Measurements from ENCODE around the gene CCDC102A.
A peak's percentile ranks its signal among the peaks of the same experiment; 100 is the strongest.

The CCDC102A gene

DNA sequence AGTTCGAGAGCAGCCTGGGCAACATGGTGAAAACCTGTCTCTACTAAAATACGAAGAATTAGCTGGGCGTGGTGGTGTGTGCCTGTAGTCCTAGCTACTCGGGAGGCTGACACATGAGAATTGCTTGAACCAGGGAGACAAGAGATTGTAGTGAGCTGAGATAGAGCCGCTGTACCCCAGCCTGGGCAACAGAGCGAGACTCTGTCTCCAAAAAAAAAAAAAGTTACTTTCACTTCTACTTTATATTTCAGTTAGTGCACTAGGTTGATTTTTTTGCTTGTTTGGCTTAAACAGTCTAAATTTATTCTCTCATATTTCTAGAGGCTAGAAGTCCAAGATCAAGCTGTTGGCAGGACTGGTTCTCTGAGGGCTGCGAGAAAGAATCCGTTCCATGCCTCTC is 13.4 kb downstream of the CCDC102A start:
- no peak for DNase-seq
- H3K4me3 ChIP-seq (ENCODE audit: low read depth, low read length) = no peak overlapping the region
- H3K27me3 ChIP-seq = no peaks in the 10 kb centered on the region
- peaks cover 5% of the 10 kb centered on the region; the same call in 1 of the 2 replicates for H3K4me1 ChIP-seq
- no peaks in the 10 kb centered on the region for H3K9me3 ChIP-seq
- TF ChIP-seq, protein P1, sequence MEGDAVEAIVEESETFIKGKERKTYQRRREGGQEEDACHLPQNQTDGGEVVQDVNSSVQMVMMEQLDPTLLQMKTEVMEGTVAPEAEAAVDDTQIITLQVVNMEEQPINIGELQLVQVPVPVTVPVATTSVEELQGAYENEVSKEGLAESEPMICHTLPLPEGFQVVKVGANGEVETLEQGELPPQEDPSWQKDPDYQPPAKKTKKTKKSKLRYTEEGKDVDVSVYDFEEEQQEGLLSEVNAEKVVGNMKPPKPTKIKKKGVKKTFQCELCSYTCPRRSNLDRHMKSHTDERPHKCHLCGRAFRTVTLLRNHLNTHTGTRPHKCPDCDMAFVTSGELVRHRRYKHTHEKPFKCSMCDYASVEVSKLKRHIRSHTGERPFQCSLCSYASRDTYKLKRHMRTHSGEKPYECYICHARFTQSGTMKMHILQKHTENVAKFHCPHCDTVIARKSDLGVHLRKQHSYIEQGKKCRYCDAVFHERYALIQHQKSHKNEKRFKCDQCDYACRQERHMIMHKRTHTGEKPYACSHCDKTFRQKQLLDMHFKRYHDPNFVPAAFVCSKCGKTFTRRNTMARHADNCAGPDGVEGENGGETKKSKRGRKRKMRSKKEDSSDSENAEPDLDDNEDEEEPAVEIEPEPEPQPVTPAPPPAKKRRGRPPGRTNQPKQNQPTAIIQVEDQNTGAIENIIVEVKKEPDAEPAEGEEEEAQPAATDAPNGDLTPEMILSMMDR (IDR thresholded peaks at IDR 0.05; ENCODE audit: low read depth, low read length) = no peak
- H3K36me3 ChIP-seq = peaks cover 7% of the 10 kb centered on the region; the same call in 1 of the 2 replicates

DNA sequence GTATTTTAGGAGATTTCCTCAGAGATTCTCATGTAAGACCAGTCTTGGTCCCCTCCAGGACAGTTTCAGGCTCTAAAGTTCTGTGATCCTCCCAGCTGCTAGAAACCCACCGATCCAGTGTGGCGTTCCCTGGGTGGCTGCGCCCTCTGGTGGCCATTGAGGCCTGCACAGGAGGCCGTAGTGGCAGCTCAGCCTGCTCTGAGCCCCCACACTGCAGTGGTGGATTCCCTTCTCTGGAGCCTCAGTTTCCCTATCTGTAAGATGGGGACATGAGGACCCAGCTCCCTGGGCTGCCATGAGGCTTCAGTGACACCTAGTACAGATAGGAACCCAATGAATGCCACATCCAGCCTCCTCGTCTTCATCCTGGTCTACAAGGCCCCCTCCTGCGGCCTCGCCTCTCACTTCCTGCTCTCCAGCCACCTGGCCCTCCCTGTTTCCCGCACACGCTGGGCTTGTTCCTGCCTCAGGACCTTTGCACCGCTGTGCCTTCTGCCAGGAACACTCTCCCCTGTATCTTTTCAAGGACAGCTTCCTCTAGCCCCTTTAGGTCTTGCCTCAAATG is 16.5 kb downstream of the CCDC102A start:
- H3K9me3 ChIP-seq = no peaks in the 10 kb centered on the region
- H3K4me3 ChIP-seq (ENCODE audit: low read depth, low read length) = no peak overlapping the region
- peaks cover 19% of the 10 kb centered on the region for H3K36me3 ChIP-seq
- H3K27me3 ChIP-seq = no peaks in the 10 kb centered on the region
- TF ChIP-seq, protein P1 (IDR thresholded peaks at IDR 0.05; ENCODE audit: low read depth, low read length) = peak; percentile 99
- DNase-seq = peak; percentile 91
- H3K4me1 ChIP-seq = peaks cover 21% of the 10 kb centered on the region

DNA sequence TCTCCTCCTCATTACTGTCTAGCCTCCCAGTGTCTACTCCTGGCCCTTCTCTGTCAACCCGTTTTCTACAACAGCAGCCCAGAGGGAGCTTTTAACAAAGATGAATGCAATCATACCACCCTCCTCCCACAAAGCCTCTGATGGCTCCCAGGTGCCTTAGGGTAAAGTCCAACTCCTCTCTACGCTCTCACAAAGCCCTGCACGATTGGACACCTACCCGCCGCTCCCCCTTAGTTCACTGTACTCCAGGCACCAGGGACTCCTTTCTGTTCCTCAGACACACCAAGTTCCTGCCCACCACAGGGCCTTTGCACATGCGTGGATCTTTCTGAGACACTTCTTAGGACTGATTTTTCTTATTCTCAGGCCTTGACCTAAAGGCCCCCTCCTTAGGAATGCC is 17.4 kb downstream of the CCDC102A start:
- Histone ChIP-seq H3K27me3 (no peaks in the 10 kb centered on the region), H3K36me3 (peaks cover 19% of the 10 kb centered on the region), H3K4me3 (ENCODE audit: low read depth, low read length) (no peak overlapping the region), H3K4me1 (peaks cover 30% of the 10 kb centered on the region), H3K9me3 (no peaks in the 10 kb centered on the region)
- TF ChIP-seq, protein P1 (IDR thresholded peaks at IDR 0.05; ENCODE audit: low read depth, low read length) = no peak; the same call in 1 of the 2 replicates
- no peak for DNase-seq

DNA sequence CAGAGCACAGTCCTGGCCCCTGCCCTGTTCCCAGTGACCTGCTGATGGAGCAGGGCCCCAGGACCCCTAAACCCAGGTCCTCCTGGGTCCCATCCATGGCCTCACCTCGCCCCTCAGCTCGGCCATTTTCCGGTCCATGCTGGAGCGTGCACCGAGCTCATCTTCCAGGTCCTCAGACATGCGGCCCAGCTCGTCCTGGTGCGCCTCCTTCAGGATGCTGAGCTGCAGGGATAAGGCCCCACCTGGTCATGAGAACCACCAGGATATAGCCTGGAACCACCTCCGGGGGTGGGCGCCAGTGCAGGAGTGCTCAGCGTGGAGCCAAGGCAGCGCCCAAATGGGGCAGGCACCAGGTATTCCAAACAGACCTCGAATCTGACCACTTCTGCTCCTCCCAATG is 17.9 kb downstream of the CCDC102A start:
- Histone ChIP-seq H3K27me3 (no peaks in the 10 kb centered on the region), H3K4me3 (ENCODE audit: low read depth, low read length) (no peak overlapping the region), H3K36me3 (peaks cover 19% of the 10 kb centered on the region), H3K9me3 (no peaks in the 10 kb centered on the region), H3K4me1 (peaks cover 34% of the 10 kb centered on the region)
- peak; percentile 51 for DNase-seq
- TF ChIP-seq, protein P1 (IDR thresholded peaks at IDR 0.05; ENCODE audit: low read depth, low read length) = peak; percentile 38

DNA sequence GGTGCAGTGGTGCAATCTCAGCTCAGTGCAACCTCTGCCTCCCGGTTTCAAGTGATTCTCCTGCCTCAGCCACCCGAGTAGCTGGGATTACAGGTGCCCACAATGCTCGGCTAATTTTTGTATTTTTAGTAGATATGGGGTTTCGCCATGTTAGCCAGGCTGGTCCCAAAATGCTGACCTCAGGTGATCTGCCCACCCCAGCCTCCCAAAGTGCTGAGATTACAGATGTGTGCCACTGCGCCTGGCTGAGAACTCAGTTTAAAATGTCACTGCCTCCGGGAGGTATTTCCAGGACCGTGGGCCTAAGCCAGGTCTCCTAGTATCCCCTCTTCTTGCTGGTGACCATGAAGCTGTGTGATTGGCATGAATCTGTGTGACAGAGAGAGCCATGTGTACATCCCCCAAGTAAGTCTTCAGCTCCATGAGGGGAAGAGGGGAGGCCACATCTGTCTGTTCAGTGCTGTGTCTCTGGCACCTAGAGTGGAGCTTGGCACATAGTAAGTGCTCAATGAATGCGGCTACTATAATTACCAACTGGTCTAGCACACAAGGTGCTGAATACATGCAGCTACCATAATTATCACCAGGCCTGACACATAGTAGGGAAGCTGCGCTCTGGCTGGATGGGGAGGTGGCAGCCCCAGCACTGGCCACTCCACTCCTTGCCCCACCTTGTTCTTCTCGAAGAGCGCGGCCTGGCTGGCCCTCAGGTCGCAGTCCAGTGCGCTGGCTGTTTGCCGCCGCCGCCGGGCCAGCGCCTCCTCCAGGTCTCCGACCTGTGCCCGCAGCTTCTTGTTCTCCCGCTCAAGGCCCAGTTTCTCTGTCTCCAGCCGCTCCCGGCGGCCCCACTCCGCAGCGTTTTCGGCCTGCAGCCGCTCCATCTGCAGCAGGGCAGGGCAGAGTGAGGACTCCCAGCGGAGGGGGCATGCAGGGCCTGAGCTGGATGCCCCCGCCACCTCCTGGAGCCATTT is 18.7 kb downstream of the CCDC102A start:
- no peak for DNase-seq
- no peak overlapping the region for H3K4me3 ChIP-seq (ENCODE audit: low read depth, low read length)
- no peaks in the 10 kb centered on the region for H3K9me3 ChIP-seq
- H3K27me3 ChIP-seq = no peaks in the 10 kb centered on the region
- H3K4me1 ChIP-seq = peaks cover 43% of the 10 kb centered on the region
- peaks cover 19% of the 10 kb centered on the region for H3K36me3 ChIP-seq
- TF ChIP-seq, protein P1 (IDR thresholded peaks at IDR 0.05; ENCODE audit: low read depth, low read length) = no peak

DNA sequence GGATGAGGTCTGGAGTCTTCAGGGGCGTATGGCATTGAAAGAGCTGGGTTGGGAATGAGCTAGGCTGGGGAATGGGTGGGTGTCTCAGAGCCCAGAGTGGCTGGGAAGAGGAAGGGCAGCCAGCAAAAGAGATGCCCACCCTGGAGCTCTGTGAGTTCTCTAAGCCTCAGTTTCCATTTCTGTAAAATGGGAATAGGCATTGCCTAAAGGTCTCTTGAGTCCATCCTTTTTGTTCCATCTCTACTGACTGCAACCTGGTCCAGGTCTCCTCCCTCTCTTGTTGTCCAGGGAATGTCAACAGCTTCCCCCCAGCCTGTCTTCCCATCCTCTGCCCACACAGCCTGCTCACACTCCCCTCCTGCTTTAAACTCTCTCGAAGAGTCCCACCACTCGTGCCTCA is 19.6 kb downstream of the CCDC102A start:
- TF ChIP-seq, protein P1 (IDR thresholded peaks at IDR 0.05; ENCODE audit: low read depth, low read length) = no peak
- H3K4me3 ChIP-seq (ENCODE audit: low read depth, low read length) = no peak overlapping the region
- H3K9me3 ChIP-seq = no peaks in the 10 kb centered on the region

More for the DNA sequence above, 19.6 kb downstream of the CCDC102A start:
- peaks cover 19% of the 10 kb centered on the region for H3K36me3 ChIP-seq
- DNase-seq = no peak
- H3K4me1 ChIP-seq = peaks cover 45% of the 10 kb centered on the region
- no peaks in the 10 kb centered on the region for H3K27me3 ChIP-seq

Data from BE2C (cell line).